PC-9 (cell line): Measurements from ENCODE around the gene EIF4G3. TPM values are rescaled to one million over a fixed set of nuclear protein-coding genes. Genes with fewer than 3 reads are reported as not detected.

Source experiments
- BruUV-seq: library from RNA; stranded (reverse); fragments of 400-500 nt; replicated peaks from 2 replicates; lab custom pipeline; 2021; lab: Mats Ljungman, UMichigan
- CTCF ChIA-PET: fragments of 300-600 bp; sonication (Branson Sonifier 250); formaldehyde crosslinking; loops from one replicate; lab custom pipeline; 2022; ENCODE audit warnings: antibody characterized with exemption; lab: Charles Lee
- POLR2A ChIA-PET: fragments of 300-600 bp; sonication (Branson Sonifier 250); formaldehyde crosslinking; loops from one replicate; lab custom pipeline; 2022; ENCODE audit warnings: antibody characterized with exemption; ENCODE audit not compliant: unreplicated experiment; lab: Charles Lee
- DNase-seq, 2 experiments: peaks; one replicate each; pipeline versions ENCODE4 v3.0.0 to v3.0.0-alpha.2; 2015 to 2022; ENCODE audit warnings: mixed read lengths in 1 of 2
- H2AFZ ChIP-seq: fragments of 200-600 bp; sonication (generic); 2 replicates; pipeline ENCODE4 v1.8.1; 2017; ENCODE audit warnings: antibody characterized with exemption
- H3F3A ChIP-seq: fragments of 200-600 bp; sonication (generic); 2 replicates; pipeline ENCODE4 v1.8.1; 2017; ENCODE audit warnings: antibody characterized with exemption, mild to moderate bottlenecking, low read depth; ENCODE audit not compliant: insufficient read depth
- H3K27ac ChIP-seq: fragments of 200-600 bp; sonication (generic); 2 replicates; pipeline ENCODE4 v1.6.1; 2016; ENCODE audit warnings: mixed run types
- H3K27me3 ChIP-seq: fragments of 200-600 bp; sonication (generic); 2 replicates; pipeline ENCODE4 v1.6.1; 2016; ENCODE audit warnings: low read depth, mixed run types; ENCODE audit not compliant: insufficient read depth
- H3K36me3 ChIP-seq: fragments of 200-600 bp; sonication (generic); 2 replicates; pipeline ENCODE4 v1.6.1; 2016; ENCODE audit warnings: low read depth, mixed run types
- H3K4me1 ChIP-seq: fragments of 200-600 bp; sonication (generic); replicated peaks from 2 replicates; pipeline ENCODE4 v1.6.1; 2016; ENCODE audit warnings: mixed run types; ENCODE audit not compliant: insufficient read depth
- H3K4me2 ChIP-seq: fragments of 200-600 bp; sonication (generic); 2 replicates; pipeline ENCODE4 v1.6.1; 2017; ENCODE audit warnings: mixed run types
- H3K4me3 ChIP-seq: fragments of 200-600 bp; sonication (generic); 2 replicates; pipeline ENCODE4 v1.6.1; 2016; ENCODE audit warnings: mixed run types
- H3K79me2 ChIP-seq: fragments of 200-600 bp; sonication (generic); 2 replicates; pipeline ENCODE4 v1.6.1; 2017; ENCODE audit warnings: low read depth, mixed run types
- H3K9me2 ChIP-seq: fragments of 200-600 bp; sonication (generic); 2 replicates; pipeline ENCODE4 v1.8.1; 2017; ENCODE audit warnings: mild to moderate bottlenecking; ENCODE audit not compliant: insufficient read depth
- H3K9me3 ChIP-seq: fragments of 200-600 bp; sonication (generic); 2 replicates; pipeline ENCODE4 v1.8.1; 2016; ENCODE audit warnings: low read depth; ENCODE audit not compliant: insufficient read depth
- H4K20me1 ChIP-seq: fragments of 200-600 bp; sonication (generic); 2 replicates; pipeline ENCODE4 v1.8.1; 2017; ENCODE audit not compliant: insufficient read depth
- CTCF ChIP-seq: fragments of 200-600 bp; sonication (generic); conservative IDR thresholded peaks from 2 replicates; pipeline ENCODE4 v1.6.1; 2017; ENCODE audit warnings: mixed run types, antibody characterized with exemption, mild to moderate bottlenecking, moderate library complexity
- EZH2 ChIP-seq: fragments of 200-600 bp; sonication (generic); IDR thresholded peaks from 2 replicates; pipeline ENCODE4 v1.8.0; 2017; ENCODE audit warnings: antibody characterized with exemption, low read depth
- intact Hi-C: fragments of 100-400 bp; cut with micrococcal nuclease; formaldehyde crosslinking; loops from one replicate; pipeline ENCODE4 v1.10.0; 2022; ENCODE audit not compliant: unreplicated experiment
- total RNA-seq: library from RNA; stranded (reverse); gene quantifications from 2 replicates; pipeline ENCODE4 v1.2.3, GENCODE V29; 2021

The EIF4G3 gene
- total RNA-seq, 1 experiment from 2014 or later, result 63.2 TPM

- ChIA-PET POLR2A (no interaction called here), CTCF (no interaction called here)
- Histone ChIP-seq H3F3A (no peaks in the 10 kb centered on the region), H3K4me3 (no peak overlapping the region), H3K27ac (no peak overlapping the region), H3K9me3 (no peaks in the 10 kb centered on the region), H3K79me2 (no peaks in the 10 kb centered on the region), H2AFZ (no peak overlapping the region), H3K4me1 (no peaks in the 10 kb centered on the region), H3K9me2 (no peaks in the 10 kb centered on the region), H4K20me1 (no peaks in the 10 kb centered on the region), H3K4me2 (no peak overlapping the region), H3K27me3 (no peaks in the 10 kb centered on the region), H3K36me3 (no peaks in the 10 kb centered on the region; the same call in 1 of the 2 replicates)
- BruUV-seq, result no TSS peak
- intact Hi-C loops, result no loop called here
- TF ChIP-seq CTCF (no peak), EZH2 (no peak)
- no peak for DNase-seq
These were observed 201.0 kb downstream of the EIF4G3 start for GRCh38 chr1:20975668-20976067.

- TF ChIP-seq CTCF, result no peak
- no peak for TF ChIP-seq EZH2
- intact Hi-C loops, result no loop called here
- Histone ChIP-seq H3K36me3 (no peaks in the 10 kb centered on the region; the same call in 1 of the 2 replicates), H3K79me2 (no peaks in the 10 kb centered on the region), H3K9me3 (no peaks in the 10 kb centered on the region), H3K4me1 (no peaks in the 10 kb centered on the region), H3K4me3 (no peak overlapping the region), H2AFZ (no peak overlapping the region), H3F3A (no peaks in the 10 kb centered on the region), H3K27ac (no peak overlapping the region), H3K4me2 (no peak overlapping the region), H3K27me3 (no peaks in the 10 kb centered on the region), H3K9me2 (no peaks in the 10 kb centered on the region), H4K20me1 (no peaks in the 10 kb centered on the region)
- DNase-seq, result no peak
- ChIA-PET CTCF (no interaction called here), POLR2A (no interaction called here)
- BruUV-seq, result no TSS peak
These were observed 201.7 kb downstream of the EIF4G3 start for GRCh38 chr1:20974951-20975350.

GRCh38 chr1:20974069-20974468 lies 202.6 kb downstream of the EIF4G3 start:
- no TSS peak for BruUV-seq
- Histone ChIP-seq H3K27ac (no peak overlapping the region), H3K36me3 (no peaks in the 10 kb centered on the region; the same call in 1 of the 2 replicates), H3K4me2 (no peak overlapping the region), H3K9me3 (no peaks in the 10 kb centered on the region), H3F3A (no peaks in the 10 kb centered on the region), H3K4me1 (no peaks in the 10 kb centered on the region), H2AFZ (no peak overlapping the region), H3K9me2 (no peaks in the 10 kb centered on the region), H4K20me1 (no peaks in the 10 kb centered on the region), H3K27me3 (no peaks in the 10 kb centered on the region), H3K79me2 (no peaks in the 10 kb centered on the region), H3K4me3 (no peak overlapping the region)
- intact Hi-C loops, result no loop called here
- TF ChIP-seq EZH2 (no peak), CTCF (no peak)
- ChIA-PET POLR2A (no interaction called here), CTCF (no interaction called here)
- DNase-seq, result no peak
